T-cell (primary cell): Measurements from ENCODE around the gene RNF125. TPM values are rescaled to one million over a fixed set of nuclear protein-coding genes. Genes with fewer than 3 reads are reported as not detected.

Experiments used
- ATAC-seq, 4 experiments: fragments of 200-7000 bp in 3 of 4; fragments of 150-1000 bp in 1 of 4; cut with Tn5 transposase; replicated peaks in 1 of 4; 1 replicate in 3 of 4; 2 replicates in 1 of 4; pipeline ENCODE4 v1.10.0; 2021; ENCODE audit warnings: moderate library complexity in 3 of 4, mild to moderate bottlenecking in 2 of 4, moderate number of reproducible peaks in 1 of 4
- CTCF ChIA-PET, 2 donors: fragments of 300-600 bp; sonication (Branson Sonifier 250); formaldehyde crosslinking; loops; one replicate each; lab custom pipeline; 2022; ENCODE audit warnings: antibody characterized with exemption in 2 of 2; lab: Charles Lee
- POLR2A ChIA-PET, 2 donors: fragments of 300-600 bp; sonication (Branson Sonifier 250); formaldehyde crosslinking; loops; one replicate each; lab custom pipeline; 2022; ENCODE audit warnings: antibody characterized with exemption in 2 of 2; lab: Charles Lee
- DNase-seq, 35 experiments: peaks; one replicate each; pipeline versions ENCODE4 v3.0.0 to v3.0.0-alpha.2; 2013 to 2023
- H3K27ac ChIP-seq: one replicate; pipeline ENCODE4 v1.5.1; 2013; ENCODE audit warnings: low read length
- H3K27me3 ChIP-seq, 2 experiments: replicated peaks in 1 of 2; 1 replicate in 1 of 2; 2 replicates in 1 of 2; pipeline versions ENCODE4 v1.6.1 to v1.7.0; 2013; ENCODE audit warnings: low read length in 1 of 2, mixed read lengths in 1 of 2; ENCODE audit not compliant: control insufficient read depth in 2 of 2, insufficient read depth in 2 of 2; ENCODE audit errors: extremely low read depth in 1 of 2
- H3K36me3 ChIP-seq, 2 donors: 1 replicate in 1 of 2; 2 replicates in 1 of 2; pipeline versions ENCODE4 v1.6.1 to v1.7.0; 2013; ENCODE audit warnings: low read length in 1 of 2; ENCODE audit not compliant: control insufficient read depth in 2 of 2, insufficient read depth in 1 of 2; ENCODE audit errors: extremely low read depth in 1 of 2
- H3K4me1 ChIP-seq, 2 experiments: 1 replicate in 1 of 2; 2 replicates in 1 of 2; pipeline versions ENCODE4 v1.6.1 to v1.7.0; 2013; ENCODE audit warnings: low read length in 2 of 2, mixed read lengths in 1 of 2; ENCODE audit not compliant: insufficient read depth in 2 of 2, control insufficient read depth in 1 of 2; ENCODE audit errors: extremely low read depth in 1 of 2
- H3K4me3 ChIP-seq, 2 donors: 1 replicate in 1 of 2; 2 replicates in 1 of 2; pipeline versions ENCODE4 v1.5.1 to v1.7.0; 2013; ENCODE audit warnings: mild to moderate bottlenecking in 2 of 2, low read length in 1 of 2, moderate library complexity in 1 of 2; ENCODE audit not compliant: control insufficient read depth in 1 of 2; ENCODE audit errors: extremely low read depth in 1 of 2
- H3K9me3 ChIP-seq: 2 replicates; pipeline ENCODE4 v1.7.0; 2013
- H3K27ac Mint-ChIP-seq, 2 donors: one replicate each; pipeline ENCODE4 v1.8.0; 2020 to 2021; ENCODE audit warnings: mild to moderate bottlenecking in 2 of 2, mixed read lengths in 2 of 2
- H3K27me3 Mint-ChIP-seq, 2 donors: one replicate each; pipeline ENCODE4 v1.8.0; 2021 to 2022; ENCODE audit warnings: mixed read lengths in 2 of 2
- H3K36me3 Mint-ChIP-seq: one replicate; pipeline ENCODE4 v1.8.0; 2021; ENCODE audit warnings: mixed read lengths
- H3K4me1 Mint-ChIP-seq, 3 donors: one replicate each; pipeline ENCODE4 v1.8.0; 2020 to 2022; ENCODE audit warnings: mixed read lengths in 3 of 3, mild to moderate bottlenecking in 1 of 3
- H3K4me3 Mint-ChIP-seq, 3 donors: one replicate each; pipeline ENCODE4 v1.8.0; 2020 to 2022; ENCODE audit warnings: mild to moderate bottlenecking in 3 of 3, mixed read lengths in 3 of 3, moderate library complexity in 3 of 3
- H3K9me3 Mint-ChIP-seq, 3 donors: one replicate each; pipeline ENCODE4 v1.8.0; 2020 to 2022; ENCODE audit warnings: mixed read lengths in 3 of 3
- WGBS: methylation state at CpG from one replicate; pipeline ENCODE4 v1.1.5; 2013; ENCODE audit warnings: missing lambda C conversion rate; ENCODE audit not compliant: insufficient coverage; 5-methylcytosine and 5-hydroxymethylcytosine counted together
- total RNA-seq, 35 experiments: library from RNA in 6 of 35; stranded (reverse) in 6 of 35; fragments of 120-200 nt in 1 of 35; gene quantifications; one replicate each; pipeline versions ENCODE4 v1.2.1 to v1.2.4 and lab custom pipeline; 2013 to 2026

Gene RNF125
- total RNA-seq, 5 donors from 2014 or later (not counting 1 experiment from before 2014, with no cell fraction given), result 33.6 to 70.1 (median 37.4) TPM

DNA sequence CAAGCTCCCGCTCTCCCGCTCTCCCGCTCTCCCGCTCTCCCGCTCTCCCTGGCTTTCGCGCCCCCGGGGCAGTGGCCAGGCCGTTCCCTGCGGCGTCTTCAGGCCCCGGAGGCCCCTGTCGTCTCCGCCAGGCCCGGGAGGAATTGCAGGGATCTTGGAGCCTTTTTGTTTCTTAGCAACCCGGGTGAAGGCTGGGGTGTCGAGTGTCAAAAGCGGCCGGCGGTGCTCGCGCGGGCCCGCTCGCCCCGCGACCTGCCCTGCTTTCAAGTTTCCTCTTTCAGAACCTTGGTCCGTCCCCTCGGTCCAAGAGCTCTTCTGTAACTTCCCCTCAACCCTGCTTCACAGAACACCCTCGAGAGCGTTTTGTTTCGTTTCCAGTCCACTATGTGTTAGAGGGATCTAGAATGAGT lies 74.5 kb downstream of the RNF125 start:
- DNase-seq (peak in 31 of 35 experiments; percentile 8 to 64 (median 25)), ATAC-seq (no peak)
- 0% methylated on average over 26 of the region's 32 CpGs for WGBS
- H3K27me3 Mint-ChIP-seq, result no peaks in the 10 kb centered on the region
- peak overlapping the region; percentile 91 to 96 for H3K4me3 ChIP-seq
- no peaks in the 10 kb centered on the region for H3K9me3 ChIP-seq
- POLR2A ChIA-PET, result interaction anchor here (0.6 to 1.2 kb wide), 3 partner anchors 9 to 73 kb away, joined by 3 to 5 read pairs (median 4); no protein-coding TSS in a partner anchor
- CTCF ChIA-PET, result interaction anchor here (0.6 to 1.3 kb wide), 3 partner anchors 20 to 23 kb away, joined by 3 read pairs; no protein-coding TSS in a partner anchor
- H3K4me3 Mint-ChIP-seq, result peak overlapping the region; percentile 91 to 96 (median 95)
- H3K9me3 Mint-ChIP-seq, result no peaks in the 10 kb centered on the region
- H3K36me3 Mint-ChIP-seq, result peaks cover 18% of the 10 kb centered on the region
- H3K27ac Mint-ChIP-seq, result peak overlapping the region; percentile 94 to 96
- H3K36me3 ChIP-seq, result peaks cover 0 to 4% of the 10 kb centered on the region in 2 donors
- H3K4me1 Mint-ChIP-seq, result peaks cover 46 to 54% (median 52%) of the 10 kb centered on the region in 3 donors
- no peaks in the 10 kb centered on the region for H3K27me3 ChIP-seq
- peak overlapping the region; percentile 87 for H3K27ac ChIP-seq
- peaks cover 43 to 52% of the 10 kb centered on the region in 2 experiments for H3K4me1 ChIP-seq

DNA sequence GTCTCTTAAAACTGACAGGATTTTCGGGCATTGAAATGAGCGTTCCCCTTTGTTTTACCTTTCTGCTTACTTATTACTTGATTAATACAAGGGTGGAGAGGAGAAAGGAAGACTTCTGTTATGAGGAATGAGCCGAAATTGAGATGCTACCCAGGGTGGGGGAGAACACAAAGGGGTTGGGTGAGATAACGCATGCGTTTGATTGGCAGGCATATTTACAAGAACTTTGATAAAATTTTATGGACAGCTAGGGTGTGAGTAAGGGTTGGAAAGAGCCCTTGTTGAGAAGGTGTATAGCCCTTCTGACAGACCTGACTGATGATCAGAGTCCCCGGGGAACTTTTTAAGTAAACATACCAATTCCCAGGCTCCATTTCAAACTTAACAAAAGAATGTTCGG lies 74.9 kb downstream of the RNF125 start:
- peaks cover 46 to 55% (median 52%) of the 10 kb centered on the region in 3 donors for H3K4me1 Mint-ChIP-seq
- ATAC-seq, result no peak
- ChIA-PET POLR2A (interaction anchor here (0.6 to 1.0 kb wide), 2 partner anchors 8 to 74 kb away, joined by 3 to 5 read pairs; no protein-coding TSS in a partner anchor), CTCF (interaction anchor here (0.6 to 1.3 kb wide), 3 partner anchors 21 to 23 kb away, joined by 3 read pairs; no protein-coding TSS in a partner anchor)
- H3K9me3 Mint-ChIP-seq, result no peaks in the 10 kb centered on the region
- H3K27me3 Mint-ChIP-seq, result no peaks in the 10 kb centered on the region
- peaks cover 18% of the 10 kb centered on the region for H3K36me3 Mint-ChIP-seq
- no peaks in the 10 kb centered on the region for H3K9me3 ChIP-seq
- H3K27ac ChIP-seq, result peak overlapping the region; percentile 87
- WGBS, result 4% methylated on average over 3 of the region's 7 CpGs
- peaks cover 0 to 4% of the 10 kb centered on the region in 2 donors for H3K36me3 ChIP-seq
- H3K27ac Mint-ChIP-seq, result peak overlapping the region; percentile 94 to 96
- DNase-seq, result peak in 4 of 35 experiments; percentile 3 to 33 (median 12)
- peak overlapping the region; percentile 91 to 96 (median 95) for H3K4me3 Mint-ChIP-seq
- peaks cover 43 to 55% of the 10 kb centered on the region in 2 experiments for H3K4me1 ChIP-seq
- H3K27me3 ChIP-seq, result no peaks in the 10 kb centered on the region
- peak overlapping the region; percentile 91 to 96 for H3K4me3 ChIP-seq

DNA sequence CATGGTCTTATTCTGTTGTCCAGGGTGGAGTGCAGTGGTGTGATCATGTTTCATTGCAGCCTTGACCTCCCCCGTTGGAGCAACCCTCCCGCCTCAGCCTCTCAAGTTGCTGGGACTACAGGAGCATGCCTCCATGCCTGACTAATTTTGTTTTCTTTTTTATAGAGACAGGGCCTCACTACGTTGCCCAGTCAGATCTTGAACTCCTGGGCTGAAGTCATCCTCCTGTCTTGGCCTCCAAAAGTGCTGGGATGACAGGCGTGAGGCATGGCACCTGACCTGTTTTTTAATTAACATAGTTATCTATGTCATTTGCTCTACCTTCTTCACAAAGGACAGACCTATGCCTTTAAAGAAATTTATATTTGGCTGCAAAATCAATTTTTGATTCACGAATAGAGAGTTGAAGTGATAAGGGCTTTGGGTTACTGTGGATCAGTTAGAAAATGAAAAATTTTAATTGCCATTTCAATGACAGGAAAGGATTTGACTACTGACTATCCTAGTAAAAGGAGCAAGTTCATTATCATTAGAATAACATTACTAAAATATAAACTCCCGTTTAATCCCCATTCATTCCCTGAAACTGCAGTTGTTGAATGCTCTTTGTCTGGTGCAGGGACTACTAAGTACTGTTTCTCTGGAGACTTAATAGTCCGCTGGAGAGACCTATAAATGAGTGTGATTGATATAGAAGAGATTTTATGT lies 76.7 kb downstream of the RNF125 start:
- CTCF ChIA-PET, result interaction anchor here in 1 of 2 donors (1.1 kb wide), 1 partner anchor 23 kb away, joined by 4 read pairs; no protein-coding TSS in a partner anchor

DNA sequence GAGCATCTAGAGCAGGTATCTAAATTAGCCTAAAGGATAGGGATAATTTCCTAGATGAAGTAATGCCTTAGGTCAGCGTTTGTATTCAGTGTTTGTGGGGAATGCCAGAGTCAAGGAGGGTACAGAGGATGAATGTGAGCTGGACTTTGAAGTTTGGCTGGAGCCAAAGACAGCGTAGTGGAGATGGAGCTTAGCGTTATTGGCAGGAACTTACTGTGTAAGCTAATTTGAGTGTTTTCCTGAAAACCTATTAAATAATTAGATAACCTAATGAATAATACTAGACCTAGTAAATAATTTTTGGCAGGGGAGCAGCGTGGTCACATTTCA lies 77.2 kb downstream of the RNF125 start:
- Histone ChIP-seq H3K27ac (peak overlapping the region; percentile 53), H3K36me3 (peaks cover 3 to 4% of the 10 kb centered on the region in 2 donors), H3K9me3 (no peaks in the 10 kb centered on the region), H3K27me3 (no peaks in the 10 kb centered on the region), H3K4me1 (peaks cover 48 to 67% of the 10 kb centered on the region in 2 experiments), H3K4me3 (peak overlapping the region in 1 of 2 donors; percentile 38)
- Mint-ChIP-seq H3K9me3 (no peaks in the 10 kb centered on the region), H3K4me1 (peaks cover 64 to 74% (median 64%) of the 10 kb centered on the region in 3 donors), H3K36me3 (peaks cover 29% of the 10 kb centered on the region), H3K4me3 (peak overlapping the region; percentile 91 to 96 (median 95)), H3K27ac (peak overlapping the region; percentile 89), H3K27me3 (no peaks in the 10 kb centered on the region)
- POLR2A ChIA-PET, result interaction anchor here (0.5 to 1.6 kb wide), 7 partner anchors 9 to 77 kb away, joined by 3 to 6 read pairs (median 4); partner anchors contain the start of gene RNF125 (in 1 of the 2)
- WGBS, result 42% methylated on average over 1 of the region's 4 CpGs
- CTCF ChIA-PET, result interaction anchor here (1.1 to 1.5 kb wide), 2 partner anchors 24 to 155 kb away, joined by 3 to 4 read pairs; no protein-coding TSS in a partner anchor
- DNase-seq (no peak), ATAC-seq (no peak)

More for the DNA sequence above, 76.7 kb downstream of the RNF125 start:
- DNase-seq (no peak), ATAC-seq (no peak)
- Mint-ChIP-seq H3K9me3 (no peaks in the 10 kb centered on the region), H3K27me3 (no peaks in the 10 kb centered on the region), H3K4me3 (peak overlapping the region; percentile 91 to 96 (median 95)), H3K4me1 (peaks cover 59 to 70% (median 61%) of the 10 kb centered on the region in 3 donors), H3K36me3 (peaks cover 27% of the 10 kb centered on the region), H3K27ac (peak overlapping the region; percentile 89)
- 73% methylated on average over 4 of the region's 7 CpGs for WGBS
- no peaks in the 10 kb centered on the region for H3K27me3 ChIP-seq
- peaks cover 0 to 4% of the 10 kb centered on the region in 2 donors for H3K36me3 ChIP-seq
- H3K9me3 ChIP-seq, result no peaks in the 10 kb centered on the region
- peaks cover 48 to 62% of the 10 kb centered on the region in 2 experiments for H3K4me1 ChIP-seq
- peak overlapping the region; percentile 38 to 91 for H3K4me3 ChIP-seq
- no peak overlapping the region for H3K27ac ChIP-seq
- POLR2A ChIA-PET, result interaction anchor here (0.5 to 0.9 kb wide), 3 partner anchors 9 to 21 kb away, joined by 3 to 4 read pairs (median 3); no protein-coding TSS in a partner anchor

DNA sequence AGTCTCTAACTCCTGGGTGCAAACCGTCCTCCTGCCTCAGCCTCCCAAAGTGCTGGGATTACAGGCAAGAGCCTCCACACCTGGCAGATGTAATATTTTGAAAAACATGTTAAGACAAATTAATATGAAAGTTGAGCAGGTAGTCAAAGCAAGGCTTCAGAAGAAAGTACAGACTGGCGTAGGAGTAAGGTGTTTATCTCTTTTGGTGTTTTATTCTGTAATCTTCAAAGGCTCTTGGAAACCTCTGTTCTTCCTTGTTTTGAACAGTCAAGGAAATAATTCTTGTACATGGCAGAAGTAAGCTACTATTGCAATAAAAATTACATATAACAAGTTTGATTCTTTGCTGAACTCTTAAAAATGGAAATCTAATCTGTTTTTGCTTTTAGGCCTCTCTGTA lies 78.3 kb downstream of the RNF125 start:
- peak overlapping the region; percentile 53 for H3K27ac ChIP-seq
- Mint-ChIP-seq H3K4me3 (peak overlapping the region; percentile 61 to 96 (median 95)), H3K4me1 (peaks cover 63 to 68% (median 64%) of the 10 kb centered on the region in 3 donors), H3K27ac (peak overlapping the region; percentile 89), H3K36me3 (peaks cover 33% of the 10 kb centered on the region), H3K27me3 (no peaks in the 10 kb centered on the region), H3K9me3 (no peaks in the 10 kb centered on the region)
- peak in 9 of 35 experiments; percentile 8 to 45 (median 18) for DNase-seq
- ChIA-PET CTCF (interaction anchor here (0.5 to 1.5 kb wide), 3 partner anchors 25 to 156 kb away, joined by 3 to 6 read pairs (median 6); no protein-coding TSS in a partner anchor), POLR2A (interaction anchor here (0.5 to 1.6 kb wide), 10 partner anchors 8 to 191 kb away, joined by 3 to 12 read pairs (median 4); partner anchors contain the start of gene RNF125 (in 1 of the 2))
- peaks cover 46 to 60% of the 10 kb centered on the region in 2 experiments for H3K4me1 ChIP-seq
- ATAC-seq, result peak in 1 of 4 experiments; percentile 5
- H3K4me3 ChIP-seq, result peak overlapping the region in 1 of 2 donors; percentile 15
- H3K27me3 ChIP-seq, result no peaks in the 10 kb centered on the region
- H3K36me3 ChIP-seq, result peaks cover 4 to 6% of the 10 kb centered on the region in 2 donors
- H3K9me3 ChIP-seq, result no peaks in the 10 kb centered on the region
- 33% methylated on average over 1 of the region's 2 CpGs for WGBS

DNA sequence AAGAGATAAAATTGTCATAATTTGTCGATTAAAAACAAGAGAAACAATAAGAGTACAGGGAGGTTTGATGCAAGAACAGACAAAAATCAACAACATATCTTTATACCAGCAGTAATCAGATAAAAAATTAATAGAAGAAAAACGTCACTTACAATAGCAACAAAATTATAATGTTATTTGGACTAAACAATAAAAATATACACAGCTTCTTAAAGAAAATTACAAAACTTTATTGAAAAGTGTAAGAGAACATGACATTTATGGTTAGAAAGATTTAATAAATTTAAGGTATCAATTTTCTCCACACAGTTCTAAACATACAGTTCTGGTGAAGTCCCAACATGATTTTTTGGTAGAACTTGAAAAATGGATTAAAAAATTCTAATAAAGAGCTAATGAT lies 85.9 kb downstream of the RNF125 start:
- H3K4me1 Mint-ChIP-seq, result peaks cover 62 to 69% (median 63%) of the 10 kb centered on the region in 3 donors
- H3K27ac ChIP-seq, result no peak overlapping the region
- WGBS, result no CpG with 5 or more reads among the region's 2 CpGs
- ATAC-seq (no peak), DNase-seq (no peak)
- CTCF ChIA-PET, result interaction anchor here in 1 of 2 donors (0.6 kb wide), 1 partner anchor 63 kb away, joined by 6 read pairs; no protein-coding TSS in a partner anchor
- H3K9me3 Mint-ChIP-seq, result no peaks in the 10 kb centered on the region
- H3K4me3 ChIP-seq, result no peak overlapping the region
- peaks cover 4 to 6% of the 10 kb centered on the region in 2 donors for H3K36me3 ChIP-seq
- H3K4me1 ChIP-seq, result peaks cover 4 to 29% of the 10 kb centered on the region in 2 experiments
- no peak overlapping the region for H3K4me3 Mint-ChIP-seq
- no peaks in the 10 kb centered on the region for H3K27me3 Mint-ChIP-seq
- H3K9me3 ChIP-seq, result no peaks in the 10 kb centered on the region
- H3K27me3 ChIP-seq, result no peaks in the 10 kb centered on the region
- H3K36me3 Mint-ChIP-seq, result peaks cover 25% of the 10 kb centered on the region
- H3K27ac Mint-ChIP-seq, result no peak overlapping the region
- POLR2A ChIA-PET, result interaction anchor here (0.7 to 1.3 kb wide), 3 partner anchors 8 to 211 kb away, joined by 3 to 6 read pairs (median 4); no protein-coding TSS in a partner anchor
